GM21529 (cell line): Measurements from ENCODE around the gene TRMT2A.

Experiments
- ATAC-seq: cut with Tn5 transposase; IDR thresholded peaks from one replicate; pipeline ENCODE4 v1.9.1; 2021; ENCODE audit not compliant: unreplicated experiment

The TRMT2A gene

GRCh38 chr22:20065896-20066616 lies 51.0 kb downstream of the TRMT2A start:
- no peak for ATAC-seq

GRCh38 chr22:20064545-20065262 lies 52.3 kb downstream of the TRMT2A start:
- ATAC-seq, result no peak

- ATAC-seq, result no peak
Measured at GRCh38 chr22:20064140-20064480, 52.9 kb downstream of the TRMT2A start.

GRCh38 chr22:20063271-20064139 lies 53.5 kb downstream of the TRMT2A start:
- ATAC-seq, result no peak

- ATAC-seq, result no peak
Measured at GRCh38 chr22:20062766-20063083, 54.3 kb downstream of the TRMT2A start.

GRCh38 chr22:20062043-20062765 lies 54.8 kb downstream of the TRMT2A start:
- ATAC-seq, result no peak
